ENCODE data around the gene HACL1.

The HACL1 gene

DNA sequence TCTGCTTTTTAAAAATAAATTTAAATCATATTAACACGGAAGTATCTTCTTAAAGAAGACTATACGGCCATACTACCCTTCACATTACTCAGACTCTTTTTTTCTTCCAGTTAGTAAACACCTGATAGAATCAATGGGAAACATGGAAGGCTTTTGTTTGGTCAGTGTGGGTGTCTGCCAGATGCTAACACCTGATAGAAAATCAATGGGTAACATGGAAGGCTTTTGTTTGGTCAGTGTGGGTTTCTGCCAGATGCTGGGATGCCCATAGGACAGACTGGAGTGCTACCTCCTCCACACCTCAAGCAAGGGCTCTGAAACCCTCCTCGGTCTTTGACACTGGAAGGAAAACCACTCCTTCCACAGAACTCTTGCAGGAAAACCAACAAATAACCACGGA, 29.2 kb downstream of the HACL1 start:
- H3K79me1 ChIP-seq (ENCODE audit: low read length): no peaks in the 10 kb centered on the region
- H3K18ac ChIP-seq (ENCODE audit: low read length): no peak overlapping the region
- H3K56ac ChIP-seq (ENCODE audit: low read length): no peak overlapping the region
- H3K36me3 ChIP-seq (ENCODE audit: control insufficient read depth, insufficient read depth, low read length): peaks cover 4% of the 10 kb centered on the region
- DNase-seq: peak; percentile 9
- H4K5ac ChIP-seq (ENCODE audit: low read length): no peak overlapping the region
- no peak overlapping the region for H3K23ac ChIP-seq (ENCODE audit: low read length)
- H3K4me2 ChIP-seq (ENCODE audit: low read length): no peak overlapping the region
- no peaks in the 10 kb centered on the region for H3K79me2 ChIP-seq (ENCODE audit: control insufficient read depth, insufficient read depth, low read length)
- no peaks in the 10 kb centered on the region for H3K27me3 ChIP-seq (ENCODE audit: insufficient read depth, low read length, poor library complexity)
- no CpG with 5 or more reads among the region's 4 CpGs for WGBS (ENCODE audit: extremely low coverage, insufficient coverage, low lambda C conversion rate)
- H2AK5ac ChIP-seq (ENCODE audit: low read length): no peak overlapping the region
- H2BK15ac ChIP-seq (replicated peaks; ENCODE audit: low read depth): no peak overlapping the region
- no peak overlapping the region for H2BK5ac ChIP-seq (ENCODE audit: low read length)
- H3K4me3 ChIP-seq (ENCODE audit: low read length): no peak overlapping the region
- no peaks in the 10 kb centered on the region for H3K4me1 ChIP-seq (ENCODE audit: control insufficient read depth, low read depth, low read length)
- no peak overlapping the region for H3K27ac ChIP-seq (ENCODE audit: low read depth, low read length)
- no peak overlapping the region for H3K4ac ChIP-seq (ENCODE audit: low read depth, low read length)
- H2BK120ac ChIP-seq (ENCODE audit: low read depth, low read length): no peak overlapping the region
- H3K9ac ChIP-seq (ENCODE audit: low read length): no peak overlapping the region
- no peak overlapping the region for H4K8ac ChIP-seq (ENCODE audit: low read depth, low read length)

DNA sequence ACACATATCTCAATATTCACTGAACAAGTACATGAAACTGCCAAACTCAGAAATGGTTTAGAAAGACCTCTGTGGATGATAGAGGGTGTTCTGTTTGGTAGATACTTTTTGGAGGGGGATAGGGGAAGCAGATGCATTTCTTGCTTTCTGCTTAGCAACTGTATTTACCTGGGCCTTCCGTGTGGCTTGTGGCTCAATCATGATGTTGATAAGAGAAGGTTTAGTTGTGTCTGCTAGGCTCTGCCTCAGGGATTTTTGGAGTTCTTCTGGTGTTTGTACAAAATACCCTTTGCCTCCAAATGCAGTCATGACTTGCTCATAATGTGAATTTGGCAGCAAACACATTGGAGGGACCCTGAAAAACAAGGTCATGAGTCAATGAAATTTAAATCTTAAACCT, 38.2 kb downstream of the HACL1 start:
- Histone ChIP-seq H4K8ac (ENCODE audit: low read depth, low read length) (no peak overlapping the region), H3K79me1 (ENCODE audit: low read length) (no peaks in the 10 kb centered on the region), H3K23ac (ENCODE audit: low read length) (no peak overlapping the region), H2BK15ac (replicated peaks; ENCODE audit: low read depth) (no peak overlapping the region), H2AK5ac (ENCODE audit: low read length) (no peak overlapping the region), H3K4ac (ENCODE audit: low read depth, low read length) (no peak overlapping the region), H3K4me2 (ENCODE audit: low read length) (no peak overlapping the region), H2BK120ac (ENCODE audit: low read depth, low read length) (no peak overlapping the region), H3K4me1 (ENCODE audit: control insufficient read depth, low read depth, low read length) (no peaks in the 10 kb centered on the region), H4K5ac (ENCODE audit: low read length) (no peak overlapping the region), H3K79me2 (ENCODE audit: control insufficient read depth, insufficient read depth, low read length) (no peaks in the 10 kb centered on the region), H3K27ac (ENCODE audit: low read depth, low read length) (no peak overlapping the region), H3K36me3 (ENCODE audit: control insufficient read depth, insufficient read depth, low read length) (peaks cover 7% of the 10 kb centered on the region), H3K4me3 (ENCODE audit: low read length) (no peak overlapping the region), H3K9ac (ENCODE audit: low read length) (no peak overlapping the region), H2BK5ac (ENCODE audit: low read length) (no peak overlapping the region), H3K27me3 (ENCODE audit: insufficient read depth, low read length, poor library complexity) (no peaks in the 10 kb centered on the region), H3K18ac (ENCODE audit: low read length) (no peak overlapping the region), H3K56ac (ENCODE audit: low read length) (no peak overlapping the region)
- no CpG with 5 or more reads among the region's 1 CpG for WGBS (ENCODE audit: extremely low coverage, insufficient coverage, low lambda C conversion rate)
- no peak for DNase-seq

DNA sequence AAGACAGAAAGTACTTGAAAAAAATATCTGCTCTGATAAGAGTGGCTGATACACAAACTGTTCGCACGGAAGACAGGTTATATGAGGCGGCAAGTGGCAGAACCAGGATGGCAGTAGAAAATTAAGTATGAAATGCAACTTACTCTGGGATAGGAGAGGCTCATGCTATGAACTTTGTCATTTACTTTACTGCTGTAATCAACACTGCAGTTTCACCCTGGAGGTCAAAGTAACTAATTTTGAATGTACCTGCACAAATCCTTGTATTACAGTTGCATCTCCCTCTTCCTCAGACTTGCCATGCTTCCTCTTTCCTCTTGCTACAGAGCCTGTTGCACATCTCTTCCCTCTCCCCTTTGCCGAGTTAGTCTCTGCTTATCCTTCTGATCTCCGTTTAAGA, 38.8 kb downstream of the HACL1 start:
- no CpG with 5 or more reads among the region's 5 CpGs for WGBS (ENCODE audit: extremely low coverage, insufficient coverage, low lambda C conversion rate)

DNA sequence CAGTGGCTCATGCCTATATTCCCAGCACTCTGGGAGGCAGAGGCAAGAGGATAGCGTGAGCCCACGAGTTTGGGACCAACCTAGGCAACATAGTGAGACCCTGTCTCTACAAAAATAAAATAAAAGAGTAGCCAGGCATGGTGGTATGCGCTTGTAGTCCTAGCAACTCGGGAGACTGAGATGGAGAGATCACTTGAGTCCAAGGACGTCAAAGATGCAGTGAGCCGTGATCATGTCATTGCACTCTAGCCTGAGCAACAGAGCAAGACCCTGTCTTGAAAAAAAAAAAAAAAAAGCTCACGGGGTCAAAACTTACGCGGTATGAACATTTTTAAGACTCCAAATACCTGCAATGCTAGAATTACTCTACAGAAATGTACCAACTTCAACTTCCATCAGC, 42.8 kb downstream of the HACL1 start:
- H3K23ac ChIP-seq (ENCODE audit: low read length): no peak overlapping the region
- H2AK5ac ChIP-seq (ENCODE audit: low read length): no peak overlapping the region
- H3K79me1 ChIP-seq (ENCODE audit: low read length): no peaks in the 10 kb centered on the region
- peaks cover 3% of the 10 kb centered on the region for H3K36me3 ChIP-seq (ENCODE audit: control insufficient read depth, insufficient read depth, low read length)
- H3K4me3 ChIP-seq (ENCODE audit: low read length): no peak overlapping the region
- no peak for DNase-seq
- H4K5ac ChIP-seq (ENCODE audit: low read length): no peak overlapping the region
- H2BK5ac ChIP-seq (ENCODE audit: low read length): no peak overlapping the region
- no peaks in the 10 kb centered on the region for H3K4me1 ChIP-seq (ENCODE audit: control insufficient read depth, low read depth, low read length)
- no peak overlapping the region for H3K4ac ChIP-seq (ENCODE audit: low read depth, low read length)
- H4K8ac ChIP-seq (ENCODE audit: low read depth, low read length): no peak overlapping the region
- H3K27me3 ChIP-seq (ENCODE audit: insufficient read depth, low read length, poor library complexity): no peaks in the 10 kb centered on the region
- no peak overlapping the region for H3K9ac ChIP-seq (ENCODE audit: low read length)
- H2BK120ac ChIP-seq (ENCODE audit: low read depth, low read length): no peak overlapping the region
- no CpG with 5 or more reads among the region's 9 CpGs for WGBS (ENCODE audit: extremely low coverage, insufficient coverage, low lambda C conversion rate)
- no peak overlapping the region for H3K56ac ChIP-seq (ENCODE audit: low read length)
- no peak overlapping the region for H3K18ac ChIP-seq (ENCODE audit: low read length)
- H3K79me2 ChIP-seq (ENCODE audit: control insufficient read depth, insufficient read depth, low read length): no peaks in the 10 kb centered on the region
- no peak overlapping the region for H3K27ac ChIP-seq (ENCODE audit: low read depth, low read length)
- no peak overlapping the region for H3K4me2 ChIP-seq (ENCODE audit: low read length)
- H2BK15ac ChIP-seq (replicated peaks; ENCODE audit: low read depth): no peak overlapping the region

More for the DNA sequence above, 38.8 kb downstream of the HACL1 start:
- H2BK5ac ChIP-seq (ENCODE audit: low read length): no peak overlapping the region
- no peaks in the 10 kb centered on the region for H3K79me2 ChIP-seq (ENCODE audit: control insufficient read depth, insufficient read depth, low read length)
- no peak overlapping the region for H2AK5ac ChIP-seq (ENCODE audit: low read length)
- H2BK120ac ChIP-seq (ENCODE audit: low read depth, low read length): no peak overlapping the region
- no peak overlapping the region for H3K4ac ChIP-seq (ENCODE audit: low read depth, low read length)
- no peak for DNase-seq
- H4K8ac ChIP-seq (ENCODE audit: low read depth, low read length): no peak overlapping the region
- no peak overlapping the region for H3K18ac ChIP-seq (ENCODE audit: low read length)
- H3K79me1 ChIP-seq (ENCODE audit: low read length): no peaks in the 10 kb centered on the region
- H3K4me1 ChIP-seq (ENCODE audit: control insufficient read depth, low read depth, low read length): no peaks in the 10 kb centered on the region
- peaks cover 5% of the 10 kb centered on the region for H3K36me3 ChIP-seq (ENCODE audit: control insufficient read depth, insufficient read depth, low read length)
- H3K27me3 ChIP-seq (ENCODE audit: insufficient read depth, low read length, poor library complexity): no peaks in the 10 kb centered on the region
- H4K5ac ChIP-seq (ENCODE audit: low read length): no peak overlapping the region
- H3K4me3 ChIP-seq (ENCODE audit: low read length): no peak overlapping the region
- no peak overlapping the region for H3K56ac ChIP-seq (ENCODE audit: low read length)
- no peak overlapping the region for H2BK15ac ChIP-seq (replicated peaks; ENCODE audit: low read depth)
- no peak overlapping the region for H3K27ac ChIP-seq (ENCODE audit: low read depth, low read length)
- H3K9ac ChIP-seq (ENCODE audit: low read length): no peak overlapping the region
- no peak overlapping the region for H3K23ac ChIP-seq (ENCODE audit: low read length)
- H3K4me2 ChIP-seq (ENCODE audit: low read length): no peak overlapping the region

DNA sequence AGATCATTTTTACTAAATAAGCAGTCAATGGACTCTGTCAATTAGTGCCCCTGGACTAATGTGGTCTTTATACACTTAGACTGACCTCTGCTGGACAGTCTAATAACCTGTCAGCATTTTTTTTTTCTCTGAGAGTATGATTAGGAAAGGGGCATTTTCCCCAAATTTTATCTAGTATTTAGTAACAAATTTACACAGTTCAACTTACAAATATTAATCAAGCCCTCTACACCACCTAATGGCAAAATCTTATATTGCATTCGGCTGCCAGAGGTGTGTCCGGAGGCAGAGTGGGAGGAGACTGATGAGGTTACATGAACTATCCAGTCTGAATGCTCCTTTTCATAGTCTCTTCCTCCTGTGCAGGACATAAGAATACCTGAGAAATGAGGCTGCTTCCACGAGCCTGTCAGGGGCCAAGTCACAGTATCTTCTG, 43.8 kb downstream of the HACL1 start:
- H2BK5ac ChIP-seq (ENCODE audit: low read length): no peak overlapping the region
- no peaks in the 10 kb centered on the region for H3K79me2 ChIP-seq (ENCODE audit: control insufficient read depth, insufficient read depth, low read length)
- H3K4ac ChIP-seq (ENCODE audit: low read depth, low read length): no peak overlapping the region
- H3K27me3 ChIP-seq (ENCODE audit: insufficient read depth, low read length, poor library complexity): no peaks in the 10 kb centered on the region
- no peaks in the 10 kb centered on the region for H3K4me1 ChIP-seq (ENCODE audit: control insufficient read depth, low read depth, low read length)
- no peaks in the 10 kb centered on the region for H3K36me3 ChIP-seq (ENCODE audit: control insufficient read depth, insufficient read depth, low read length)
- H3K4me3 ChIP-seq (ENCODE audit: low read length): no peak overlapping the region
- no peak overlapping the region for H3K4me2 ChIP-seq (ENCODE audit: low read length)
- WGBS (ENCODE audit: extremely low coverage, insufficient coverage, low lambda C conversion rate): no CpG with 5 or more reads among the region's 3 CpGs
- H3K56ac ChIP-seq (ENCODE audit: low read length): no peak overlapping the region
- no peak overlapping the region for H3K9ac ChIP-seq (ENCODE audit: low read length)
- no peak overlapping the region for H4K5ac ChIP-seq (ENCODE audit: low read length)
- H2BK120ac ChIP-seq (ENCODE audit: low read depth, low read length): no peak overlapping the region
- H3K27ac ChIP-seq (ENCODE audit: low read depth, low read length): no peak overlapping the region
- no peak overlapping the region for H2AK5ac ChIP-seq (ENCODE audit: low read length)
- no peak overlapping the region for H2BK15ac ChIP-seq (replicated peaks; ENCODE audit: low read depth)
- H3K18ac ChIP-seq (ENCODE audit: low read length): no peak overlapping the region
- H3K79me1 ChIP-seq (ENCODE audit: low read length): no peaks in the 10 kb centered on the region
- H3K23ac ChIP-seq (ENCODE audit: low read length): no peak overlapping the region
- H4K8ac ChIP-seq (ENCODE audit: low read depth, low read length): no peak overlapping the region
- peak; percentile 70 for DNase-seq

DNA sequence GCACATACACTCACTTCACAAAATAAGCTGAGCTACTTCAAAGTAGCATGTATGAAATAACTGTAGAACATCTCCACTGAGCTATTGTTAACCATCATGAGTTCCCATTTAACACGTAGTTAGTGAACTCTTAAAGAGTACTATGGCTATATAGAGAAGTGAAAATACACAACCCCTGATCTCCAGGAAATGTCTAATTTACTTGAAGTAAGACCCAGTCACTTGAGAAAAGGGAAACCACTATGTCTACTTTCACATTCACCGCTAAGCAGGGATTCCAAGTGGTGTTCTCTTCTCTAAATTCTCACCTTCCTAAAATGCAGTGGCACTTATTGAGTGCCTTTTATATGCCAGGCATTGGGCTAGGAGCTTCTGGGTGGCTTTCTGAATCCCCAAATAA, 44.9 kb downstream of the HACL1 start:
- WGBS (ENCODE audit: extremely low coverage, insufficient coverage, low lambda C conversion rate): no CpG with 5 or more reads among the region's 2 CpGs
- Histone ChIP-seq H3K4me2 (ENCODE audit: low read length) (no peak overlapping the region), H3K18ac (ENCODE audit: low read length) (no peak overlapping the region), H2BK15ac (replicated peaks; ENCODE audit: low read depth) (no peak overlapping the region), H3K27me3 (ENCODE audit: insufficient read depth, low read length, poor library complexity) (no peaks in the 10 kb centered on the region), H3K4ac (ENCODE audit: low read depth, low read length) (no peak overlapping the region), H3K79me2 (ENCODE audit: control insufficient read depth, insufficient read depth, low read length) (no peaks in the 10 kb centered on the region), H3K4me1 (ENCODE audit: control insufficient read depth, low read depth, low read length) (no peaks in the 10 kb centered on the region), H3K9ac (ENCODE audit: low read length) (no peak overlapping the region), H3K56ac (ENCODE audit: low read length) (no peak overlapping the region), H2AK5ac (ENCODE audit: low read length) (no peak overlapping the region), H3K79me1 (ENCODE audit: low read length) (no peaks in the 10 kb centered on the region), H4K8ac (ENCODE audit: low read depth, low read length) (no peak overlapping the region), H3K23ac (ENCODE audit: low read length) (no peak overlapping the region), H3K27ac (ENCODE audit: low read depth, low read length) (no peak overlapping the region), H2BK120ac (ENCODE audit: low read depth, low read length) (no peak overlapping the region), H3K4me3 (ENCODE audit: low read length) (no peak overlapping the region), H3K36me3 (ENCODE audit: control insufficient read depth, insufficient read depth, low read length) (no peaks in the 10 kb centered on the region), H2BK5ac (ENCODE audit: low read length) (no peak overlapping the region), H4K5ac (ENCODE audit: low read length) (no peak overlapping the region)
- DNase-seq: no peak
